Calu3 (cell line): ENCODE measurements around the gene ABRAXAS1. TPM values are rescaled to one million over a fixed set of nuclear protein-coding genes. Genes with fewer than 3 reads are reported as not detected.
A peak's percentile ranks its signal among the peaks of the same experiment; 100 is the strongest.
"Not testable (repeated sequence)": the region's sequence is repeated elsewhere in the genome, so short reads cannot be mapped to it uniquely, and the experiment has no call there.

Source experiments
- BruUV-seq: library from RNA; stranded (reverse); fragments of 400-500 nt; replicated peaks from 2 replicates; lab custom pipeline; 2021; lab: Mats Ljungman, UMichigan
- CTCF ChIA-PET: fragments of 300-600 bp; sonication (Branson Sonifier 250); formaldehyde crosslinking; loops from one replicate; lab custom pipeline; 2022; ENCODE audit warnings: antibody characterized with exemption; lab: Charles Lee
- DNase-seq: peaks from one replicate; pipeline ENCODE4 v3.0.0; 2022
- H3K27ac Mint-ChIP-seq: one replicate; pipeline ENCODE4 v1.8.0; 2022; ENCODE audit warnings: mixed read lengths; ENCODE audit not compliant: unreplicated experiment
- H3K27me3 Mint-ChIP-seq: one replicate; pipeline ENCODE4 v1.8.0; 2022; ENCODE audit warnings: mixed read lengths; ENCODE audit not compliant: unreplicated experiment
- H3K36me3 Mint-ChIP-seq: one replicate; pipeline ENCODE4 v1.8.0; 2022; ENCODE audit warnings: mild to moderate bottlenecking, moderate library complexity, mixed read lengths; ENCODE audit not compliant: insufficient read depth, unreplicated experiment
- H3K4me1 Mint-ChIP-seq: one replicate; pipeline ENCODE4 v1.8.0; 2022; ENCODE audit warnings: mild to moderate bottlenecking, low read depth, mixed read lengths; ENCODE audit not compliant: unreplicated experiment
- H3K4me3 Mint-ChIP-seq: one replicate; pipeline ENCODE4 v1.8.0; 2022; ENCODE audit warnings: mild to moderate bottlenecking, low read depth, moderate library complexity, mixed read lengths; ENCODE audit not compliant: unreplicated experiment
- H3K9me3 Mint-ChIP-seq: one replicate; pipeline ENCODE4 v1.8.0; 2022; ENCODE audit warnings: low read depth, mixed read lengths; ENCODE audit not compliant: unreplicated experiment
- intact Hi-C: fragments of 100-400 bp; cut with micrococcal nuclease; formaldehyde crosslinking; loops from one replicate; pipeline ENCODE4 v1.10.0; 2022; ENCODE audit not compliant: unreplicated experiment
- total RNA-seq: library from RNA; stranded (reverse); gene quantifications from 2 replicates; pipeline ENCODE4 v1.2.3, GENCODE V29; 2022
- TF ChIP-seq, protein P1 (sequence below): fragments of 200-600 bp; IDR thresholded peaks from one replicate; pipeline ENCODE4 v1.8.0; 2022; ENCODE audit warnings: antibody characterized with exemption; ENCODE audit not compliant: unreplicated experiment

Gene ABRAXAS1
- total RNA-seq, 1 experiment from 2014 or later, result 4.2 TPM

DNA sequence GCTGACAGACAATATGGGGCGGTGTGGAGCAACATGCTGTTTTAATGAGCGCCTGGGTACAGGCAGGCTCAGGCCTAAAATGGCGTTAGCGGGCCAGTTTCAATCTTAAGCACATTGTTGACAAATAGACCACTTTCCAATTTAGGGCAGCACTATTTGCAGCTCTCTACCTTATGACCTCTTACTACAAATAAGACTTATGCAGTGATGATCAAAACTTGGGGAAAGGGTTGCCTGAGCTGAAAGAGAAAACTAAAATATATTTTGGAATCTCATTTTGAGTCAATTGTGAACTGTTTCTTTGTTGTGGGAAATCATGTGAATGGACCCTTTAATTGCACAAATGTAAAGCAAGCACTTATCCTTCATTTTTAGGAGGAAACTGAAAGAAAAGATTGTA is 25.5 kb upstream of the ABRAXAS1 start:
- intact Hi-C loops, result no loop called here
- no TSS peak for BruUV-seq
- no peak overlapping the region for H3K27ac Mint-ChIP-seq
- no peak for DNase-seq
- CTCF ChIA-PET, result interaction anchor here (1.2 kb wide), 1 partner anchor 9 kb away, joined by 3 read pairs; no protein-coding TSS in a partner anchor
- no peaks in the 10 kb centered on the region for H3K9me3 Mint-ChIP-seq
- TF ChIP-seq, protein P1, sequence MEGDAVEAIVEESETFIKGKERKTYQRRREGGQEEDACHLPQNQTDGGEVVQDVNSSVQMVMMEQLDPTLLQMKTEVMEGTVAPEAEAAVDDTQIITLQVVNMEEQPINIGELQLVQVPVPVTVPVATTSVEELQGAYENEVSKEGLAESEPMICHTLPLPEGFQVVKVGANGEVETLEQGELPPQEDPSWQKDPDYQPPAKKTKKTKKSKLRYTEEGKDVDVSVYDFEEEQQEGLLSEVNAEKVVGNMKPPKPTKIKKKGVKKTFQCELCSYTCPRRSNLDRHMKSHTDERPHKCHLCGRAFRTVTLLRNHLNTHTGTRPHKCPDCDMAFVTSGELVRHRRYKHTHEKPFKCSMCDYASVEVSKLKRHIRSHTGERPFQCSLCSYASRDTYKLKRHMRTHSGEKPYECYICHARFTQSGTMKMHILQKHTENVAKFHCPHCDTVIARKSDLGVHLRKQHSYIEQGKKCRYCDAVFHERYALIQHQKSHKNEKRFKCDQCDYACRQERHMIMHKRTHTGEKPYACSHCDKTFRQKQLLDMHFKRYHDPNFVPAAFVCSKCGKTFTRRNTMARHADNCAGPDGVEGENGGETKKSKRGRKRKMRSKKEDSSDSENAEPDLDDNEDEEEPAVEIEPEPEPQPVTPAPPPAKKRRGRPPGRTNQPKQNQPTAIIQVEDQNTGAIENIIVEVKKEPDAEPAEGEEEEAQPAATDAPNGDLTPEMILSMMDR, result no peak
- no peaks in the 10 kb centered on the region for H3K36me3 Mint-ChIP-seq
- H3K4me1 Mint-ChIP-seq, result no peaks in the 10 kb centered on the region
- no peaks in the 10 kb centered on the region for H3K27me3 Mint-ChIP-seq
- H3K4me3 Mint-ChIP-seq, result no peak overlapping the region

DNA sequence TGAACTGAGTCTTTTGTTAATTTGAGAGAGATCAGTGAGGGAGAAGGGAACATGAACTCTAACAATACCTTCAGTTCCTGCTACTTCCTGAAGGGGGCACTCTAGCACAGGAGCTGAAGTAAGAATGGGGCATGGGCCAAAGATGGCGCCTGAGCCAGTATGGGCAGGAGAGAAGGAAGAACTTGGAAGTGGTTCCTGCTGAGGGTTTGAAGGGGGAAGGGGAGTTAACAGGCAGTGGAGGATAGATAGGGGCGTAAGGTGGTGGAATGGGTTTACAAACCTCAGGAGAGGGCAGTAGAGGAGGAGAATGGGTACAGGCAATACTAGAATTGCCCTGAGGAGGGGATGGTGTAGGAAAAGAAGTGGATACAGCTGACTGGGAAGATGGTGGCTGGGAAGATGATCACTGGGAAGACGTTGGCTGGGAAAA is 24.3 kb upstream of the ABRAXAS1 start:
- TF ChIP-seq, protein P1, result peak; percentile 42
- BruUV-seq, CTCF ChIA-PET, H3K4me3 Mint-ChIP-seq, H3K36me3 Mint-ChIP-seq, H3K27me3 Mint-ChIP-seq, H3K9me3 Mint-ChIP-seq, H3K4me1 Mint-ChIP-seq: not testable (repeated sequence)
- DNase-seq, result peak; percentile 61
- intact Hi-C loops, result loop anchor here (1.0 to 10.0 kb wide), 2 partner anchors 131 to 456 kb away; no protein-coding TSS in a partner anchor
- H3K27ac Mint-ChIP-seq, result peak overlapping the region; percentile 2

DNA sequence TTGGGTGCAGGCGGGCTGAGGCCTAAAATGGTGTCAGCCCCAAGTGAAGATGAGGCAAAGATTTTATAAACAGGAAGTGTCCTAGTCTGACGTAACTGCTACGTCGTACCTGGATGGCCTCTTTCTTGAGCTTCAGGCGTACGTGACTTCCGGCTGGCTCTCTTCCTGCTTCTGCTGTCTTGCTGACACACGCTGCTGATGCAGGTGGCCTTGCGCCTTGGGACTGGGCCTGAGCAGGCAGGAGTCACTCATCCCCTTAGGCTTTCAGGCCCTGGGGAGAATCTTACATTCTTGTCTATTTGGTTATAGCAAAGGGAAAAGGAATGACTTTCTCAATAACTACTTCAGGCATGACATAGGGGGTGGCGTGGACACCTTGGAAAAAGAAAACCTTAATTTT is 20.1 kb upstream of the ABRAXAS1 start:
- H3K36me3 Mint-ChIP-seq, result no peaks in the 10 kb centered on the region
- H3K9me3 Mint-ChIP-seq, result no peaks in the 10 kb centered on the region
- BruUV-seq, result no TSS peak

DNA sequence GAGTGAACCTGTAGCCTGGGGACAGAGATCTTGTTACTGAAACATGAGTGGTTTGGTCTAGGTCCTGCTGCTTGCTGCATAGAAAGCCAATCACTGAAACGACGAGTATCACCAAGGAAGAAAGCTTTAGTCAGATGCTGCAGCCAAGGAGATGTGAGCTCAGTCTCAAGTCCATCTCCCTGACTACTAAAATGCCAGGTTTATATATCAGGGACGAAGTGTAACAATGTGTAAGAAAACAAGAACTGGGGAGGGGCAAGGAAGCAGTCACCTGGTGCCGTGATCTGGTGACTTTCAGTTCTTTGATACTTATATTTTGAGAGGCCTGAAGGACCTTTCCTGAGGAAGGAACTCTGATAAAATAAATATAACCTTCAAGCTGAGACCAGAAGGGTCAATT is 19.6 kb upstream of the ABRAXAS1 start:
- no peak overlapping the region for H3K4me3 Mint-ChIP-seq
- BruUV-seq, result no TSS peak
- CTCF ChIA-PET, result no interaction called here
- no peaks in the 10 kb centered on the region for H3K36me3 Mint-ChIP-seq
- no peaks in the 10 kb centered on the region for H3K27me3 Mint-ChIP-seq
- TF ChIP-seq, protein P1, result no peak
- H3K4me1 Mint-ChIP-seq, result no peaks in the 10 kb centered on the region
- intact Hi-C loops, result loop anchor here (10.0 kb wide), 1 partner anchor 460 kb away; no protein-coding TSS in a partner anchor
- DNase-seq, result no peak
- H3K9me3 Mint-ChIP-seq, result no peaks in the 10 kb centered on the region
- no peak overlapping the region for H3K27ac Mint-ChIP-seq

More for the DNA sequence above, 20.1 kb upstream of the ABRAXAS1 start:
- no peaks in the 10 kb centered on the region for H3K4me1 Mint-ChIP-seq
- TF ChIP-seq, protein P1, result no peak
- H3K4me3 Mint-ChIP-seq, result no peak overlapping the region
- H3K27me3 Mint-ChIP-seq, result no peaks in the 10 kb centered on the region
- intact Hi-C loops, result loop anchor here (10.0 kb wide), 1 partner anchor 460 kb away; no protein-coding TSS in a partner anchor
- CTCF ChIA-PET, result no interaction called here
- DNase-seq, result no peak
- H3K27ac Mint-ChIP-seq, result no peak overlapping the region
